Natural killer cell treated with Interleukin-12 subunit alpha and Interleukin-12 subunit beta and Interleukin-15 and Interleukin-18, amount 100 ng/mL, for 72 hours (primary cell): Measurements from ENCODE around the gene IFT20. TPM values are rescaled to one million over a fixed set of nuclear protein-coding genes. Genes with fewer than 3 reads are reported as not detected.

ENCODE experiments used
- ATAC-seq, 2 donors: fragments of 150-1000 bp; cut with Tn5 transposase in 1 of 2; sonication (Bioruptor Pico), chemical (Tn5 transposase) in 1 of 2; 2 replicates each; pipeline ENCODE4 v1.10.0; 2021
- DNase-seq: peaks from one replicate; pipeline ENCODE4 v3.0.0; 2022; ENCODE audit warnings: low spot score
- H3K27ac Mint-ChIP-seq, 2 donors: 1 replicate in 1 of 2; 2 replicates in 1 of 2; pipeline ENCODE4 v1.8.0; 2022; ENCODE audit warnings: mixed read lengths in 2 of 2, mild to moderate bottlenecking in 1 of 2, moderate library complexity in 1 of 2
- H3K27me3 Mint-ChIP-seq, 2 donors: 1 replicate in 1 of 2; 2 replicates in 1 of 2; pipeline ENCODE4 v1.8.0; 2022; ENCODE audit warnings: mixed read lengths in 2 of 2
- H3K36me3 Mint-ChIP-seq: one replicate; pipeline ENCODE4 v1.8.0; 2022; ENCODE audit warnings: mixed read lengths
- H3K4me1 Mint-ChIP-seq, 2 donors: 1 replicate in 1 of 2; 2 replicates in 1 of 2; pipeline ENCODE4 v1.8.0; 2022; ENCODE audit warnings: low read depth in 2 of 2, mixed read lengths in 2 of 2, mild to moderate bottlenecking in 1 of 2
- H3K4me3 Mint-ChIP-seq: one replicate; pipeline ENCODE4 v1.8.0; 2022; ENCODE audit warnings: mixed read lengths
- H3K9me3 Mint-ChIP-seq: 2 replicates; pipeline ENCODE4 v1.8.0; 2022; ENCODE audit warnings: mixed read lengths
- total RNA-seq, 2 donors: library from RNA; stranded (reverse); gene quantifications; one replicate each; pipeline ENCODE4 v1.2.3, GENCODE V29; 2022

IFT20 gene
- total RNA-seq, 2 donors from 2014 or later: 17.7 to 18.2 TPM

GRCh38 chr17:28368915-28369683, 33.8 kb upstream of the IFT20 start:
- Mint-ChIP-seq H3K9me3 (no peaks in the 10 kb centered on the region), H3K4me3 (no peak overlapping the region), H3K36me3 (no peaks in the 10 kb centered on the region), H3K27ac (no peak overlapping the region), H3K4me1 (peaks cover 12 to 15% of the 10 kb centered on the region in 2 donors), H3K27me3 (no peaks in the 10 kb centered on the region)
- DNase-seq: no peak
- ATAC-seq: no peak

- Mint-ChIP-seq H3K27me3 (no peaks in the 10 kb centered on the region), H3K27ac (no peak overlapping the region), H3K4me1 (peaks cover 8 to 11% of the 10 kb centered on the region in 2 donors), H3K36me3 (no peaks in the 10 kb centered on the region), H3K9me3 (no peaks in the 10 kb centered on the region), H3K4me3 (no peak overlapping the region)
- DNase-seq (no peak), ATAC-seq (no peak)
These were observed 33.1 kb upstream of the IFT20 start for GRCh38 chr17:28368306-28368831.

GRCh38 chr17:28367641-28368305, 32.5 kb upstream of the IFT20 start:
- H3K27ac Mint-ChIP-seq: no peak overlapping the region

GRCh38 chr17:28366605-28367004, 31.3 kb upstream of the IFT20 start:
- peaks cover 0 to 5% of the 10 kb centered on the region in 2 donors for H3K4me1 Mint-ChIP-seq
- ATAC-seq (no peak), DNase-seq (no peak)
- H3K27me3 Mint-ChIP-seq: no peaks in the 10 kb centered on the region
- no peaks in the 10 kb centered on the region for H3K36me3 Mint-ChIP-seq
- H3K9me3 Mint-ChIP-seq: no peaks in the 10 kb centered on the region
- no peak overlapping the region for H3K4me3 Mint-ChIP-seq
- H3K27ac Mint-ChIP-seq: no peak overlapping the region

More at GRCh38 chr17:28367641-28368305, 32.5 kb upstream of the IFT20 start:
- no peaks in the 10 kb centered on the region for H3K27me3 Mint-ChIP-seq
- H3K36me3 Mint-ChIP-seq: no peaks in the 10 kb centered on the region
- ATAC-seq (no peak), DNase-seq (no peak)
- peaks cover 2 to 7% of the 10 kb centered on the region in 2 donors for H3K4me1 Mint-ChIP-seq
- no peak overlapping the region for H3K4me3 Mint-ChIP-seq
- no peaks in the 10 kb centered on the region for H3K9me3 Mint-ChIP-seq

- H3K9me3 Mint-ChIP-seq: no peaks in the 10 kb centered on the region
These were observed 30.2 kb upstream of the IFT20 start for GRCh38 chr17:28365487-28365886.

DNA sequence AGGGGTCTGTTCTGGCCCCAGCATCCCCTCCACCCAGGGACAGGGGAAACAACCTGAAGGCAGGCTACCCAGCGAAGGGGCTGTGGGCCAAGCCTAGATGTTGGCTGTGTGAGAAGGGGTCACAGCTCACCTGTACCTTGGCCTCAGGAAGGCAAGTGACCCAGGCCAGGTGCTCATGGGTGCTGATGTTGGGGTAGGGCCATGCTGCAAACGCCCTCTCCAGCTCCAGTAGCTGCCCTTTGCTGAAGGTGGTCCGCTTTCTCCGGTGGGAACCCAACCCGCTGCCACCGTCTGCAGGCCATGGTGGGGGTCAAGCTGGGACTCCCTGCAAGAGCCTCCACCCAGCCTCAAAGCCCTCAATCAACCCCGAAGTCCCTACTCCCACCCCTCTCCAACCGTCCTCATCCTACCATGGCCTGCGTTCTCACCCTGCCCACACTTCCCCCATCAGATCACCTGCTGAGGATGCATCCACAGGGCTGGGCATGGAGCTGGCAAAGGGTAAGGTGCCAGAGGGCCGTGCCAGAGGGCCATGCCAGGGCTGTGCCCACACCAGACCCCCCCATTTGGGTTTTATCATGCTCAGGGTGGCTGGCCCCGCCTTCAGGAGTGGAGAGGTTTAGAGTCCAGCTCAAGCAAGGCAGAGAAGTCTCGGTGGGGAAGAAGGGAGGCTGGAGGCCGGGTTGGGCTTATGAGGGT, 29.5 kb upstream of the IFT20 start, which contains the start of gene SEBOX:
Gene SEBOX (minus strand): TSS at position 535 of the 699 bp plus-strand sequence. CDS start 48 bp downstream, at position 487.
- no peak for ATAC-seq

More at GRCh38 chr17:28365487-28365886, 30.2 kb upstream of the IFT20 start:
- no peak for DNase-seq
- ATAC-seq: no peak
- Mint-ChIP-seq H3K27ac (no peak overlapping the region), H3K4me3 (no peak overlapping the region), H3K4me1 (peaks cover 0 to 1% of the 10 kb centered on the region in 2 donors), H3K36me3 (peaks cover 2% of the 10 kb centered on the region), H3K27me3 (no peaks in the 10 kb centered on the region)

GRCh38 chr17:28363776-28364650, 28.7 kb upstream of the IFT20 start:
- Mint-ChIP-seq H3K36me3 (peaks cover 4% of the 10 kb centered on the region), H3K27ac (no peak overlapping the region), H3K4me1 (no peaks in the 10 kb centered on the region), H3K27me3 (no peaks in the 10 kb centered on the region), H3K4me3 (no peak overlapping the region), H3K9me3 (no peaks in the 10 kb centered on the region)
- ATAC-seq (no peak), DNase-seq (no peak)

More for the DNA sequence above, 29.5 kb upstream of the IFT20 start, which contains the start of gene SEBOX:
- Mint-ChIP-seq H3K9me3 (no peaks in the 10 kb centered on the region), H3K27me3 (no peaks in the 10 kb centered on the region), H3K4me1 (no peaks in the 10 kb centered on the region), H3K4me3 (no peak within 1 kb of the TSS), H3K36me3 (peaks cover 4% of the 10 kb centered on the region), H3K27ac (no peak within 1 kb of the TSS)
- no peak for DNase-seq

DNA sequence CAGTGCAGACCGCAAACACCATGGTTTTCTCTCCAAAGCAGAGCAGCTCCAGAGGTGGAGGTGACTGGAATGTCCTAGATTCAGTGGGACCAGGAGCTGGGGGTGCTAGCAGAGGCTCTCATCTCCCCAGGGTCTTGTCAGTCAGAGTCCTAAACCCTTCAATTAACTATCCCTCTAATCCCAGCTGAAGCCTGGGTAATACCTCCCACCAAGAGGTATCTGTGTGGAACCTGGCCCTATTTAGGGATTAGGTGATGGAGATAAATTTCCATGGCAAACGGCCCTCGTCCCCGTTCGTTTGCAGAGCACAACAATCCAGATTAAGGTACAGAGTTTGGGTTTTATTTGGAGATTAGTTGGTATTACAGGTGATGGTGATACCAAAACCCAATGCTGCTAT, 27.9 kb upstream of the IFT20 start:
- H3K4me3 Mint-ChIP-seq: no peak overlapping the region
- no peaks in the 10 kb centered on the region for H3K27me3 Mint-ChIP-seq
- H3K27ac Mint-ChIP-seq: no peak overlapping the region
- peaks cover 4 to 5% of the 10 kb centered on the region in 2 donors for H3K4me1 Mint-ChIP-seq
- H3K9me3 Mint-ChIP-seq: no peaks in the 10 kb centered on the region
- peaks cover 4% of the 10 kb centered on the region for H3K36me3 Mint-ChIP-seq
- DNase-seq (no peak), ATAC-seq (no peak)

DNA sequence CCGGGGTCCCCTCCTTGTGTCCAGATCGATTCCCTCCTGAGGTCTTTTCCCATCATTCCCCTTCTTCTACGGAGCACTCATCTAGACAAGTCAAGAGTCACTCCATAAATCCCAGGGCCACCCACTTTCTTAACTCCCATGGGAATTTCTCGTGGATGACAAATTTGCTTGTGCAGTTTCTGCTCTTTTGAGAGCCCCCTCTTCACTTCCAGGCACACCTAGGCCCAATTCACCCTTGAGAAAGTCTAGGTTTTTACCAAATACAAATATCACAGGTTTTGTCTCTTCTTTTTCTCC, 22.6 kb upstream of the IFT20 start:
- peaks cover 25 to 26% of the 10 kb centered on the region in 2 donors for H3K4me1 Mint-ChIP-seq
- H3K36me3 Mint-ChIP-seq: peaks cover 4% of the 10 kb centered on the region
- DNase-seq: no peak
- ATAC-seq: no peak
- H3K4me3 Mint-ChIP-seq: peak overlapping the region; percentile 90
- H3K27ac Mint-ChIP-seq: peak overlapping the region; percentile 86 to 99
- H3K27me3 Mint-ChIP-seq: no peaks in the 10 kb centered on the region
- no peaks in the 10 kb centered on the region for H3K9me3 Mint-ChIP-seq

- DNase-seq: peak; percentile 97
- Mint-ChIP-seq H3K9me3 (no peaks in the 10 kb centered on the region), H3K4me1 (peaks cover 25 to 26% of the 10 kb centered on the region in 2 donors), H3K27ac (peak within 1 kb of the TSS; percentile 86 to 99), H3K4me3 (peak within 1 kb of the TSS; percentile 90), H3K27me3 (no peaks in the 10 kb centered on the region), H3K36me3 (peaks cover 4% of the 10 kb centered on the region)
- peak; percentile 100 for ATAC-seq
These were observed 22.0 kb upstream of the IFT20 start, which contains the start of gene POLDIP2 for GRCh38 chr17:28357061-28357900. Gene POLDIP2 (minus strand): TSS chr17:28357527. CDS start chr17:28357448, 79 bp downstream.

GRCh38 chr17:28350271-28350670, 15.0 kb upstream of the IFT20 start:
- H3K27me3 Mint-ChIP-seq: no peaks in the 10 kb centered on the region
- ATAC-seq (no peak), DNase-seq (no peak)
- H3K36me3 Mint-ChIP-seq: peaks cover 18% of the 10 kb centered on the region
- no peaks in the 10 kb centered on the region for H3K9me3 Mint-ChIP-seq
- H3K4me3 Mint-ChIP-seq: no peak overlapping the region
- no peak overlapping the region for H3K27ac Mint-ChIP-seq
- H3K4me1 Mint-ChIP-seq: peaks cover 0 to 4% of the 10 kb centered on the region in 2 donors

DNA sequence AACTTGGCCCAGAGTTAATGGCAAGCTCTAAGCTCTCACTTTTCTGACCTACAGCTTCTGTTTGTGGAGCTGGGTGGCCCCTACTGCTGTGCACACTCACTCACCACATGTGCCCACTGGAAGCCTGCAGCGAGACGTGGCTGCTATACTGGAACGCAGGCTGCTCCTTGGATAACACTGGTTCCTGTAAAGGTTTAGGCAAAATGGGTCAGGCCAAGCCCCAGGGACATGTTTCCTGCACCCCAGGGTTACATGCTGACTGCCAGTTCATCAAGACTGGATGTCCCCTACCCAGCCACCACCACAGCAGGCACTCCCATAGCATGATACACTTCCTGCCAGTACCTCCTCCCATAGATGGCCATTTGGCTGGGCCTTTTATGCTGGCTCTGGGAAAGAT, 13.7 kb upstream of the IFT20 start:
- DNase-seq: no peak
- Mint-ChIP-seq H3K36me3 (peaks cover 18% of the 10 kb centered on the region), H3K27me3 (no peaks in the 10 kb centered on the region), H3K4me3 (no peak overlapping the region), H3K9me3 (no peaks in the 10 kb centered on the region), H3K4me1 (no peaks in the 10 kb centered on the region), H3K27ac (no peak overlapping the region)
- ATAC-seq: no peak
